HG02623 (cell line): ENCODE measurements around the gene CRACR2B.

ENCODE experiments used
- ATAC-seq: cut with Tn5 transposase; IDR thresholded peaks from one replicate; pipeline ENCODE4 v1.9.1; 2021; ENCODE audit warnings: moderate library complexity; ENCODE audit not compliant: unreplicated experiment

The CRACR2B gene

DNA sequence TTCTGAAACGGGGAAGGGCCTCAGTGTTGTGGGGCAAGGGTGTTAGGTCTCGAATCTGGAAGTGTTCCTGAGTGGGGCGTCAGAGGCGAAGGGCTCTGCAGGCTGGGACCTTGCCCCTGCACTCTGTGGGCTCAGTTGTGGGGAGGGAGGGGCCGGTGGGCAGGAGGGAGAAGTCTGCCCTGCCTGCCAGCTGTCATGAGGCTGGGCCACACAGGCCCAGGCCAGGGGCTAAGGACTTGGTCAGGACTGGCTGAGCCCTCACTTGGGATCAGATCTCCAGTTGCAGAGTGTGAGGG is at the start of gene CRACR2B:
TSS of gene CRACR2B (plus strand) at position 23 of the 296 bp plus-strand sequence. CDS start 689 bp downstream, outside the sequence.
- no peak for ATAC-seq

- no peak for ATAC-seq
Observed at GRCh38 chr11:778976-779954, 48.5 kb upstream of the CRACR2B start.

- no peak for ATAC-seq
Observed at GRCh38 chr11:779955-780532, 47.7 kb upstream of the CRACR2B start.

DNA sequence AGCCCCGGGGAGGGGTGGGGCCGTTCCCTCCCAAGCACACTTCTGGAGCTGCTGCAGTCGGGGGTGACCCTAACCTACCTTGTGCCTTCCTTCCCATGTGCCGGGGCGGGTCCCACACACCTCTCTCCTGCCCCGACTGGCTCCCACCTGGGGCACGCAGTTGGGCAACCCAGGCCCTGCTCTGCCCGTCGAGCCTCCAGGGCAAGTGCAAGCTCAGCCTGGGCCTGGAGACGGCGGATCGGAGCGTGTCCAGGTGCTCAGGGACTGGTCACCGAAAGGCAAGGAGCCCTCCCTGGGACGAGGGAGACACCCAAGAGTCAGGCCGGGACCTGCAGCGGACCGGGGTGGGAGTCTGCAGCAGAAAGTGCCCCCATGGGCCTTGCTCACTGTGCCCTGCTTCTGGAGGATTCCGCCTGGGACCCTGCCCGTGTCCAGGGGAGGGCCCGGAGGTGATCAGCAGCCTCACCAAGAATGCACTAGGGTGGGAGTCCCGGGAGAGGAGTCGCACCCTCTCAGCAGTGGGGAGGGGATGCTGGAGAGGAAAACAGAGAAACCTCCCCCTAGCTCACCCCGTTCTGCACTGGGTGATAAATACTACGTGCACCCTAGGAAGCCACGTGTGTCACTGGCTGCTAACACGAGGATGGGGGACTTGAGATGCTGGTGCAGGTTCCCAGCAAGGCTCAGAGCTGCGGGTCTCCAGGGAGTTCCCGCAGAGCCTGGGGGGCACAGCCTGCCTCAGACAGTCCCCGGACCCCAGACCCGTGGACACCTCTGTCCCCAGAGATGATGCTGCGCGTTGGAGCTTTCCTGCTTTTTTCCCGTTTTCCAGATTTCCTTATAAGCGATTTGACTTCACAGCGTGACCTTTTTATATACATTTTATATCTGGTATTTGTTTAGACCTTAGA is 45.2 kb upstream of the CRACR2B start:
- no peak for ATAC-seq

DNA sequence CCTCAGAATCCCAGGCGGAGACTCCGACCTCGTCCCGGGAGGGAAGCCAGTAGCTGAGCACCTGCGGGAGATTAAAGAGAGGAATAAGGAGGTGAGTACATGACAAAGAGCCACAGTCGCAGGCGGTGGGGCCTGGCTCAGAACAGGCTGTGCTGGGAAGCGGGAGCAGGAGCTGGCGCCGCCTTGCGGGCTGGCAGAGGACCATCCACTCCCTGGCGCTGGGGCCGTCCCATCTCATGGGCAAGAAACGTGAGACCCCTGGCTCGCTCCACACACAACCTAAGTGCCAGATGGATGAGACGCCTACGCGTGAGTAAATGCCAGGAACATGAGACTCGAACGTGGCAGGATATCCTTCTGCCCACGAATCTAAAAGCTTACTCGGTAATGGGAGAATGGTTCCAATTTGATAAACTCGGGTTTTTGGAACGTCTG is 44.1 kb upstream of the CRACR2B start:
- ATAC-seq: no peak

DNA sequence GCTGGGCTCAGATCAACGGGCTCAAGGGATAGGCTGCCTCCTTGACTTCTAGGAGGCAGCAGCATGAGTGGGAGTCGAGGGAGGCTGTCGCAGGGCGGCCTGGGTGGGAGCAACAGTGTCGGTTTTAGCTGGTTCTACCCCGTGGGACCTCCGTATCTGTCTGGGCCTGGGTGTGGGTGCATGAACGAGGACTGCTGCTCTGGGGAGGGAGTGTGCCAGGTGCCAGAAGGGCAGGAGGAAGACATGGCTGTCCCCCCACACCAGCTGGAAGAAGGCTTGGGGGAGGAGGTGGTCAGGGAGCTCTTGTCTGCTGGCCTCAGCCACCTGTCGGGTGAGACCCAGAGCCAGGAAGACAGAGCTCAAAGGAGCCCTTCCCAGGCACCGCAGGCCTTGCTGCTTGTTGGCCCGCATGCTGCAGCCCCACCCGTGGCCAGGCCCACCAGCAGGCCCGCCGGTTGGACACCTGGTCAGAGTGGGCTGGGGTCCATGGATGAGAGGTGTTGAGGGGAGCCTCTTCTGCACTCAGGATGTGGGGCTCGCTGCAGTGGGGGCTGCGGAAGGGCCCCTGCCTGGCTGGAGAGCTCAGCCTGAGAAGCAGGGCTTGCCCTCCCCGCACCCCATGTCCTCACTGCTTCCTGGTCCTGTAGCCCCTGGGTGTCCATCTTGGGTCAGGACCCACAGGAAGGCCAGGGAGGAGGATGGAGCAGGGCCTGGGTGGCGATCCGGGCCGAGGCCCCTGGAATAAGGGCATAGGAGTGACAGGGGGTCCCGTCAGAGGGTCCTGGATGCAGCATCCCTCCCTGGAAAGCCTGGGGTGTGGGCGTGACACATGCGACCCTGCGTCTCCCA is 41.3 kb upstream of the CRACR2B start:
- ATAC-seq: no peak

DNA sequence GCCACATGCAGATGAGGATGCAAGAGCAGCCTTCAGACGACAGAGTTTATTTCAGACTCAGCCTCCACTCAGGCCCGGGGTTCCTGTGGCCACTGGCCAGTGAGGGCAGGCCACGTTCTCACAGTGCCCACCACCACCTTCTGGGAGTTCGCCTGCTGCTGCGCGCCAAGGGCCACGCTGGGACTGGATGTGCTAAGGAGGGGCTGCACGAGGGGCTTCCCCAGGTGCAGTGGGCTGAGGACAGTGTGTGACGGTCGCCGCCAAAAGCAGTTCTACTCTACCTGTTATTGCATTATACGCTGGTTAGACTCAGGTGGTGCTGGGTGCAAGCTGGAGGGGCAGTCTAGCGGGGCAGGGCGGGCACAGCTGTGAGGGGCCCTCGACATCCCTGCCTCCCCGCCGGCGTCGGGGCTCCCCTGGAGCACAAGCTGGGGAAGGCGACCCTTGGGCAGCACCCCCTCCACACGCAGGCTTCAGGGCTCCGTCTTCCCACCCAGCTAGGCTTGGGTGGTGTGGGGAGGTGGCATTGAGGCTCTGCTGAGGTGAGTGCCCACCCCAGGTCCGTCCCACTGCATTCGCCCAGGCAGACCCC is 40.5 kb upstream of the CRACR2B start:
- ATAC-seq: no peak

DNA sequence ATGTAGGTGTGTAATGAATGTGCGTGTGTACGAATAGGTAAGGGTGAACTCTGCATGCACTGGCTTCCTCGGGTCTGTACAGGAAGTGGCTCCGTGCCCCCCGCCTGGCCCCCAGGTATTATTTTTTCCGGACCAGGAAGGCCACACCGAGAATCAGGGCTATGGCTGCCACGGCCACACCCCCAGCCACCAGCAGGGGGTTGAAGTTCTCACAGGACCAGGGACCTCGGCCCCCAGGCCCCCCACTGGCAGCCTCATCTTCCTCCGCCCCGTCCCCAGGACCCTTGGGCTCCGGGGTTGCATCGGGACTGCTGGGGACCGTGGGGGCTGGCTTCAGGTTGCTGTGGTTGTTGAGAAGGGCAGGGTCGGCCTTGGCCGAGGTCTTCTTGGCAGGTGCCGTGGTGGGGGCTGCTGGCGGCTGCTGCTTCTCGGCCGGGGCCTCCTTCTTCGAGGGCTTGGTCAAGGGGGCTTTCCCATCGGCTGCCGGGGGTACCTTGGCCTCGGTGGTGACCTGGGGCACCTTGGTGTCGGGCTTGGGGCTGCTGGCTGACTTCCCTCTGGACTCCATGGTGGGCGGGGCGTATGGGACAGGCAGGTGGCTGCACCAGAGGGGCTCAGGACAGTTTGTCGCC is 39.6 kb upstream of the CRACR2B start:
- no peak for ATAC-seq

DNA sequence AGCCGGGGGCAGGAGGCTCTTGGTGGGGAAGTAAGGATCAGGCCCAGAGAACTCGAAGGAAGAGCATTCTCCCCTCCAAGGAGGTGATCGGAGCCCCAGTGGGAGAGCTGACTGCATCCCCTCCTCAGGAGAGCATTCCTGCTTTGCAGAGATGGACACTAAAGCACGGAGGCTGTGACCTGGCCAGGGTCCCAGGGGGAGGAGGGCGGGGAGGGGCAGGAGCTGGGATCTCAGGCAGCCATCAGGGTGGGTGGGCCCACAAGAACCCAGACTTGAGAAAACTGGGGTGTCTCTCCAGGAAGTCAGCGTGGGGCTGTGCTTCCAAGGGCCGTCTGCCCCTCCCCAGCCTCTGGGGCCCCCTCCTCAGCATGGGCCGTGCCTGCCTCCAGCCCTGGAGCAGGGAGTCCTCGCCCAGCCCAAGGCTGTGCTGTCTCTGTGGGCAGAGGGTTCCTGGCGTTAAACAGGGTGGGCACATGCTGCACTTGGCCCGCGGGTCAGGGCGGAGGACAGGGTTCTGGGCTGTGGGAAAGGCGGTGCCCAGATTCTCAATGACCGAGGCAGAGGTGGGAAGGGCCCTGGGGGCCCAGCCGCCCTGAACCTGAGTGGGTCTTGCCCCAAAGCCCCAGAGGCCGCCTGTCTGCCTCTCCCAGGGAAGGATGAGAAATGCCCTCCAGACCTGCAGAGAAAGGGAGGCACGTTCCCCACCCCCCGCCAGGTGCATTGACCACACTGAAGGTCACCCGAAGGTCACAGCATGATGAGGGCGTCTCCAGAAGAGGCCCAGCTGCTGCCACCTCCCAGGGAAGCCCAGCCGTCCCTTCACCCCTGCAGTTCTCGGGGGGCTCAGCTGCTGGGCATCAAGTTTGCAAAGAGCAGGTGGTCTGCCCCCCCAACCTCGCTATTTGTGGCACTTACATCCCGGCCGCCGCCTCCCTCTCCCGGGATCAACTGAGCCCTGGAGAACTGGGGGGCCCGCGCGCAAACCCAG is 38.5 kb upstream of the CRACR2B start:
- ATAC-seq: no peak

DNA sequence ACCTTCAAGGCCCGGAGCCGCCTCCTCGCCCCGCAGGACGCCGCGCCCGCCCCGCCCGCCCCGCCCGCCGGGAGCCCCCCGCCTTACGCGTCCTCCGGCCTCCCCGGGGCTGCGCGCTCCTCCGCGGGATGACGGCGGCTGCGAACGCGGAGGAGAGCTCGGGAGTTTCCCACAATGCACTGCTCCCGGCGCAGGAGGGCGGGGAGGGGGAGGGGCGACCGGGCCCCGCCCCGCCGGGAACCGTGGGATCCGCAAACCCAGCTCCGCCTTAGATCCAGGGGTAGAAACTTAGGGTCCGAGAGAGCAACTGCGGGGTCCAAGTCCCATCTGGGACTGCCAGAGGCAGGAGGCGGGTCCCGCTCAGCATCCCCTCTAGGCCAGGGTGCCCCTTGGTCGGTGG is 37.8 kb upstream of the CRACR2B start, which contains the start of gene CEND1:
TSS of gene CEND1 (minus strand) at position 148 of the 400 bp plus-strand sequence. CDS start 1,514 bp downstream, outside the sequence.
- no peak for ATAC-seq

GRCh38 chr11:790721-791564 is 36.8 kb upstream of the CRACR2B start:
- ATAC-seq: no peak

- ATAC-seq: no peak
Observed at GRCh38 chr11:791658-792534, 35.8 kb upstream of the CRACR2B start.

GRCh38 chr11:792535-792821 is 35.2 kb upstream of the CRACR2B start:
- no peak for ATAC-seq

GRCh38 chr11:792873-793272 is 34.8 kb upstream of the CRACR2B start:
- no peak for ATAC-seq

- no peak for ATAC-seq
Observed at GRCh38 chr11:793556-793955, 34.2 kb upstream of the CRACR2B start.

- ATAC-seq: no peak
Observed at GRCh38 chr11:794013-794765, 33.5 kb upstream of the CRACR2B start.
